Astrocyte of the spinal cord (primary cell): Measurements from ENCODE around the gene DDAH1.

Experiments
- DNase-seq: peaks from one replicate; pipeline ENCODE4 v3.0.0; 2011; ENCODE audit warnings: low read depth, low spot score
- H3K4me3 ChIP-seq: 2 replicates; pipeline ENCODE4 v1.5.1; 2011; ENCODE audit warnings: low read depth, mild to moderate bottlenecking, low read length, moderate library complexity
- in situ Hi-C: cut with HindIII; loops from 2 replicates; pipeline ENCODE4 v1.10.0; 2017; ENCODE audit warnings: low sequenced_read_pairs
- TF ChIP-seq, protein P1 (sequence below): IDR thresholded peaks from 2 replicates; pipeline ENCODE4 v1.5.1; 2012; ENCODE audit warnings: low read depth, mild to moderate bottlenecking, low read length, inconsistent platforms

DDAH1 gene

GRCh38 chr1:85388416-85388815 is 76.5 kb downstream of the DDAH1 start:
- in situ Hi-C loops: no loop called here
- TF ChIP-seq, protein P1, sequence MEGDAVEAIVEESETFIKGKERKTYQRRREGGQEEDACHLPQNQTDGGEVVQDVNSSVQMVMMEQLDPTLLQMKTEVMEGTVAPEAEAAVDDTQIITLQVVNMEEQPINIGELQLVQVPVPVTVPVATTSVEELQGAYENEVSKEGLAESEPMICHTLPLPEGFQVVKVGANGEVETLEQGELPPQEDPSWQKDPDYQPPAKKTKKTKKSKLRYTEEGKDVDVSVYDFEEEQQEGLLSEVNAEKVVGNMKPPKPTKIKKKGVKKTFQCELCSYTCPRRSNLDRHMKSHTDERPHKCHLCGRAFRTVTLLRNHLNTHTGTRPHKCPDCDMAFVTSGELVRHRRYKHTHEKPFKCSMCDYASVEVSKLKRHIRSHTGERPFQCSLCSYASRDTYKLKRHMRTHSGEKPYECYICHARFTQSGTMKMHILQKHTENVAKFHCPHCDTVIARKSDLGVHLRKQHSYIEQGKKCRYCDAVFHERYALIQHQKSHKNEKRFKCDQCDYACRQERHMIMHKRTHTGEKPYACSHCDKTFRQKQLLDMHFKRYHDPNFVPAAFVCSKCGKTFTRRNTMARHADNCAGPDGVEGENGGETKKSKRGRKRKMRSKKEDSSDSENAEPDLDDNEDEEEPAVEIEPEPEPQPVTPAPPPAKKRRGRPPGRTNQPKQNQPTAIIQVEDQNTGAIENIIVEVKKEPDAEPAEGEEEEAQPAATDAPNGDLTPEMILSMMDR: no peak
- DNase-seq: no peak
- H3K4me3 ChIP-seq: no peak overlapping the region

- no peak for DNase-seq
- no peak overlapping the region for H3K4me3 ChIP-seq
- TF ChIP-seq, protein P1: no peak
- in situ Hi-C loops: no loop called here
Observed at GRCh38 chr1:85387781-85388180, 77.2 kb downstream of the DDAH1 start.

- in situ Hi-C loops: no loop called here
- DNase-seq: no peak
- no peak overlapping the region for H3K4me3 ChIP-seq
- TF ChIP-seq, protein P1: no peak
Observed at GRCh38 chr1:85386068-85386722, 78.8 kb downstream of the DDAH1 start.

DNA sequence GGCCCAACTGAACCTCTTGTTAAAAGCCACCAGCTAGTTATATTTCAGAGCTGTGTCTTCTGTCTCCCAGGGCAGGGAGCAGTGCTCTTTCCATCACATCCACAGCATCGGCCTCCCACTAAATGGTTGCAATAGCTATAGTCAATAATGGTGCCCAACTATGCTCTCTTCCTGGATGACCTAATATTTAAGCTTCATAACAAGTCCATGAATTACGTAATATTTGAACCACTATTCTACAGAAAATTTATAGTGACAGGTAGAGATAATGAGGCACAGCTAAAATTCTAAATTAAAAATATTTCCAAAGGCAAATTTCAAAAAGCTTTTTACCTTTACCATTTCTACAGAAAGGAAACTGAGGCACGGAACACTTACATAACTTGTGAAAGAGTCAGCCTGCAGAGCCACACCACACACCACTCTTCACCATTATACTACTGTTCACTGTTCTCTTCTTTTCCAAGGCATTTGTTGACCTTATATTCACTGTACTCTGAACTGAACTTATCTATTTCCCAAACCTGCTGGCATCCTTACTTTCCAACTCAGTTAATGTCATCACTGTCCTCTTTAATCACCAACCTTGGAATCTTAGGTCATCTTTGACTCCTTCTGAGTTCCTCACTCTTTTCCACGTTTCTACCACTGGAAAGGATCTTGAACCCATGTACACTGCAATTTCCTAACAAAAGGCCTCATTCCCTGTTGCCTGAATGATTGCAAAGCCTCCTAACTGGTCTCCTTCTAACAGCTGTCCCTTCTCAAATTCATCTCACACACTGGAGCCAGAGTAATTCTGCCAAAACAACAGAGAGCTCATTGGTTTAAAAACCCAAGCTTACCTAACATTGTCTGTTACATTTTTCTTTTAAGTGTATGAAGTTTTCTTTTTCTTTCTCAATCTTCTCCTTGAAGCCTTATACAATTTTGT is 85.5 kb downstream of the DDAH1 start:
- DNase-seq: no peak
- in situ Hi-C loops: no loop called here
- TF ChIP-seq, protein P1: no peak
- no peak overlapping the region for H3K4me3 ChIP-seq

DNA sequence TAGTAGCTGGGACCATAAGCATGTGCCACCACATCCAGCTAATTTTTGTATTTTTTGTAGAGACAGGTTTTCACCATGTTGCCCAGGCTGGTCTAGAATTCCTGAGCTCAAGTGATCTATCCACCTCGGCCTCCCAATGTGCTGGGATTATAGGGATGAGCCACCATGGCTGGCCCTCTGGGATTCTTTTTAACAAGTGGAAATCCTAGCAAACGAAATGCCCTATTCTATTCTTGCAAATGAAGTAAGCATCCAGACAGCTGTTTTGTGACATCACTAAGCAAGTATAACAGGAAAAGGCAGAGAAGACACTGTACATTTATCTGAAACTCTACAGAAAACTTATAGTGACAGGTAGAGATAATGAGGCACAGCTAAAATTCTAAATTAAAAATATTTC is 86.4 kb downstream of the DDAH1 start:
- no peak overlapping the region for H3K4me3 ChIP-seq
- in situ Hi-C loops: no loop called here
- TF ChIP-seq, protein P1: no peak
- DNase-seq: no peak

GRCh38 chr1:85376356-85376755 is 88.6 kb downstream of the DDAH1 start:
- in situ Hi-C loops: no loop called here
- H3K4me3 ChIP-seq: no peak overlapping the region
- no peak for DNase-seq
- TF ChIP-seq, protein P1: no peak
